SK-N-MC (cell line): ENCODE data around the gene ATXN7.

ENCODE experiments used
- DNase-seq: peaks from one replicate; pipeline ENCODE4 v3.0.0-alpha.2; 2011; ENCODE audit warnings: low read depth, low spot score
- H3K27ac ChIP-seq: fragments of 200-600 bp; sonication (generic); 2 replicates; pipeline ENCODE4 v1.5.1; 2016; ENCODE audit warnings: mixed run types
- H3K36me3 ChIP-seq: fragments of 200-600 bp; sonication (generic); 2 replicates; pipeline ENCODE4 v1.6.1; 2017; ENCODE audit warnings: antibody characterized with exemption, low read length, mixed read lengths; ENCODE audit not compliant: insufficient read depth
- H3K4me3 ChIP-seq: fragments of 200-600 bp; sonication (generic); 2 replicates; pipeline ENCODE4 v1.5.1; 2016
- H3K9ac ChIP-seq: fragments of 200-600 bp; sonication (generic); 2 replicates; pipeline ENCODE4 v1.8.0; 2017; ENCODE audit warnings: mixed run types, mixed read lengths; ENCODE audit not compliant: insufficient read length
- H3K9me3 ChIP-seq: fragments of 200-600 bp; sonication (generic); 2 replicates; pipeline ENCODE4 v1.6.1; 2017; ENCODE audit warnings: low read depth, mild to moderate bottlenecking, antibody characterized with exemption, low read length, moderate library complexity, mixed read lengths
- EZH2 ChIP-seq: fragments of 200-600 bp; sonication (generic); IDR thresholded peaks from one replicate; pipeline ENCODE4 v1.6.1; 2017; ENCODE audit warnings: antibody characterized with exemption
- FOXP2 ChIP-seq: optimal IDR thresholded peaks from 2 replicates; pipeline ENCODE3; 2011; ENCODE audit warnings: mild to moderate bottlenecking, moderate library complexity; ENCODE audit not compliant: insufficient read depth; ENCODE audit errors: extremely low read length, control extremely low read depth
- POLR2AphosphoS5 ChIP-seq: IDR thresholded peaks from 2 replicates; pipeline ENCODE4 v1.6.1; 2012; ENCODE audit warnings: mild to moderate bottlenecking, low read depth, low read length, borderline replicate concordance

ATXN7 gene

GRCh38 chr3:63986831-63987230, 123.2 kb downstream of the ATXN7 start:
- no peak for DNase-seq
- peaks cover 25% of the 10 kb centered on the region; the same call in 1 of the 2 replicates for H3K36me3 ChIP-seq
- no peak overlapping the region for H3K27ac ChIP-seq
- TF ChIP-seq FOXP2 (no peak), EZH2 (no peak), POLR2AphosphoS5 (no peak)
- no peaks in the 10 kb centered on the region for H3K9me3 ChIP-seq
- no peak overlapping the region for H3K9ac ChIP-seq
- H3K4me3 ChIP-seq: no peak overlapping the region

GRCh38 chr3:63988943-63989342, 125.3 kb downstream of the ATXN7 start:
- peaks cover 16% of the 10 kb centered on the region; the same call in 1 of the 2 replicates for H3K36me3 ChIP-seq

GRCh38 chr3:63990204-63990603, 126.5 kb downstream of the ATXN7 start:
- H3K4me3 ChIP-seq: no peak overlapping the region
- no peaks in the 10 kb centered on the region for H3K9me3 ChIP-seq
- no peak for TF ChIP-seq POLR2AphosphoS5
- TF ChIP-seq EZH2: no peak
- TF ChIP-seq FOXP2: no peak
- H3K9ac ChIP-seq: no peak overlapping the region
- DNase-seq: no peak
- H3K36me3 ChIP-seq: peaks cover 16% of the 10 kb centered on the region; the same call in 1 of the 2 replicates
- no peak overlapping the region for H3K27ac ChIP-seq

More at GRCh38 chr3:63988943-63989342, 125.3 kb downstream of the ATXN7 start:
- Histone ChIP-seq H3K9ac (no peak overlapping the region), H3K27ac (no peak overlapping the region), H3K9me3 (no peaks in the 10 kb centered on the region), H3K4me3 (no peak overlapping the region)
- DNase-seq: no peak
- TF ChIP-seq POLR2AphosphoS5 (no peak), EZH2 (no peak), FOXP2 (no peak)

GRCh38 chr3:63990733-63991132, 127.1 kb downstream of the ATXN7 start:
- no peaks in the 10 kb centered on the region for H3K9me3 ChIP-seq
- TF ChIP-seq POLR2AphosphoS5: no peak
- no peak for TF ChIP-seq EZH2
- no peak for TF ChIP-seq FOXP2
- no peak overlapping the region for H3K27ac ChIP-seq
- peaks cover 20% of the 10 kb centered on the region; the same call in 1 of the 2 replicates for H3K36me3 ChIP-seq
- no peak overlapping the region for H3K9ac ChIP-seq
- no peak overlapping the region for H3K4me3 ChIP-seq
- DNase-seq: no peak

- Histone ChIP-seq H3K9me3 (no peaks in the 10 kb centered on the region), H3K9ac (no peak overlapping the region), H3K36me3 (peaks cover 20% of the 10 kb centered on the region; the same call in 1 of the 2 replicates), H3K4me3 (no peak overlapping the region), H3K27ac (no peak overlapping the region)
- DNase-seq: no peak
- no peak for TF ChIP-seq FOXP2
- TF ChIP-seq EZH2: no peak
- no peak for TF ChIP-seq POLR2AphosphoS5
Measured at GRCh38 chr3:63991666-63992065, 128.0 kb downstream of the ATXN7 start.

GRCh38 chr3:63992516-63993209, 129.0 kb downstream of the ATXN7 start:
- H3K9me3 ChIP-seq: no peaks in the 10 kb centered on the region
- TF ChIP-seq FOXP2 (no peak), POLR2AphosphoS5 (no peak), EZH2 (no peak)
- DNase-seq: no peak
- peaks cover 20% of the 10 kb centered on the region; the same call in 1 of the 2 replicates for H3K36me3 ChIP-seq
- H3K27ac ChIP-seq: no peak overlapping the region
- no peak overlapping the region for H3K4me3 ChIP-seq
- no peak overlapping the region for H3K9ac ChIP-seq

- no peak overlapping the region for H3K27ac ChIP-seq
- H3K9me3 ChIP-seq: no peaks in the 10 kb centered on the region
- DNase-seq: no peak
- H3K4me3 ChIP-seq: no peak overlapping the region
- TF ChIP-seq FOXP2 (no peak), POLR2AphosphoS5 (no peak), EZH2 (no peak)
- H3K36me3 ChIP-seq: peaks cover 15% of the 10 kb centered on the region; the same call in 1 of the 2 replicates
- no peak overlapping the region for H3K9ac ChIP-seq
Measured at GRCh38 chr3:63993653-63994079, 130.0 kb downstream of the ATXN7 start.

GRCh38 chr3:63995086-63995485, 131.4 kb downstream of the ATXN7 start:
- DNase-seq: no peak
- Histone ChIP-seq H3K4me3 (no peak overlapping the region), H3K36me3 (peaks cover 15% of the 10 kb centered on the region; the same call in 1 of the 2 replicates), H3K9ac (no peak overlapping the region), H3K27ac (no peak overlapping the region), H3K9me3 (no peaks in the 10 kb centered on the region)
- TF ChIP-seq EZH2 (no peak), FOXP2 (no peak)

- H3K9me3 ChIP-seq: no peaks in the 10 kb centered on the region
- H3K4me3 ChIP-seq: no peak overlapping the region
- no peak overlapping the region for H3K9ac ChIP-seq
- DNase-seq: no peak
- TF ChIP-seq POLR2AphosphoS5: no peak
- TF ChIP-seq FOXP2: no peak
- no peak for TF ChIP-seq EZH2
- no peak overlapping the region for H3K27ac ChIP-seq
- H3K36me3 ChIP-seq: peaks cover 4% of the 10 kb centered on the region; the same call in 1 of the 2 replicates
Measured at GRCh38 chr3:63998852-63999754, 135.4 kb downstream of the ATXN7 start.
